Measurements from ENCODE around the gene NTN1. TPM values are rescaled to one million over a fixed set of nuclear protein-coding genes. Genes with fewer than 3 reads are reported as not detected.

Gene NTN1
- total RNA-seq, 4 donors from 2014 or later, result 9.8 to 33.6 (median 17.6) TPM

DNA sequence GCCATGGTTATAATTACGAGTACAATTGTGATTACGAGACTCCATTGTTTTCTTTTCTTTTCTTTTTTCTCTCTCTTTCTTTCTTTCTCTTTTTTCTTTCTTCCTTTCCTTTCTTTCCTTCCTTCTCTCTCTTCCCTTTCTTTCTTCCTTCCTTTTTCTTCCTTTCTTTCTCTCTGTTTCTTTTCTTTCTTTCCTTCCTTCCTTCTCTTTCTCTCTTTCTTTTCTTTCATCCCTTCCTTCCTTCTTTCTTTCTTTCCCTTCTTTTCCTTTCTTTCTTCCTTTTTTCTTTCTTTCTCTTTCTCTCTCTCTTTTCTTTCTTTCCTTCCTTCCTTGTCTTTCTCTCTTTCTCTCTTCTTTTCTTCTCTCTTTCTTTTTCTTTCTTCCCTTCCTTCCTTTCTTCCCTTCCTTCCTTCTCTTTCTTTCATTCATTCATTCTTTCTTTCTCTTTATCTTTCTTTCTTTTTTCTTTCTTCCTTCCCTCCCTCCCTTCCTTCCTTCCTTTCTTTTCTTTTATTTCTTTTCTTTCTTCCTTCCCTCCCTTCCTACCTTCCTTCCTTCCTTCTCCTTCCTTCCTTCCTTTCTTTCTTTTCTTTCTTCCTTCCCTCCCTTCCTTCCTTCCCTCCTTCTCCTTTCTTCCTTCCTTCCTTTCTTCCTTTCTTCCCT, 14.1 kb upstream of the NTN1 start:
- no peak overlapping the region for H3K4me3 ChIP-seq
- no peak for DNase-seq
- TF ChIP-seq POLR2A (IDR thresholded peaks at IDR 0.05), result no peak
- TF ChIP-seq, protein P1, sequence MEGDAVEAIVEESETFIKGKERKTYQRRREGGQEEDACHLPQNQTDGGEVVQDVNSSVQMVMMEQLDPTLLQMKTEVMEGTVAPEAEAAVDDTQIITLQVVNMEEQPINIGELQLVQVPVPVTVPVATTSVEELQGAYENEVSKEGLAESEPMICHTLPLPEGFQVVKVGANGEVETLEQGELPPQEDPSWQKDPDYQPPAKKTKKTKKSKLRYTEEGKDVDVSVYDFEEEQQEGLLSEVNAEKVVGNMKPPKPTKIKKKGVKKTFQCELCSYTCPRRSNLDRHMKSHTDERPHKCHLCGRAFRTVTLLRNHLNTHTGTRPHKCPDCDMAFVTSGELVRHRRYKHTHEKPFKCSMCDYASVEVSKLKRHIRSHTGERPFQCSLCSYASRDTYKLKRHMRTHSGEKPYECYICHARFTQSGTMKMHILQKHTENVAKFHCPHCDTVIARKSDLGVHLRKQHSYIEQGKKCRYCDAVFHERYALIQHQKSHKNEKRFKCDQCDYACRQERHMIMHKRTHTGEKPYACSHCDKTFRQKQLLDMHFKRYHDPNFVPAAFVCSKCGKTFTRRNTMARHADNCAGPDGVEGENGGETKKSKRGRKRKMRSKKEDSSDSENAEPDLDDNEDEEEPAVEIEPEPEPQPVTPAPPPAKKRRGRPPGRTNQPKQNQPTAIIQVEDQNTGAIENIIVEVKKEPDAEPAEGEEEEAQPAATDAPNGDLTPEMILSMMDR (IDR thresholded peaks at IDR 0.05), result no peak
- intact Hi-C loops (cut with DNase I), result no loop called here
- peaks cover 0 to 71% (median 11%) of the 10 kb centered on the region in 4 donors for H3K27me3 ChIP-seq
- H3K27ac ChIP-seq, result no peak overlapping the region
- WGBS, 2 donors, result 92 to 97% methylated on average over 2 of the region's 2 CpGs
- no peaks in the 10 kb centered on the region for H3K9me3 ChIP-seq
- H3K4me1 ChIP-seq, result peaks cover 6 to 25% (median 16%) of the 10 kb centered on the region in 3 donors
- no peaks in the 10 kb centered on the region for H3K36me3 ChIP-seq

DNA sequence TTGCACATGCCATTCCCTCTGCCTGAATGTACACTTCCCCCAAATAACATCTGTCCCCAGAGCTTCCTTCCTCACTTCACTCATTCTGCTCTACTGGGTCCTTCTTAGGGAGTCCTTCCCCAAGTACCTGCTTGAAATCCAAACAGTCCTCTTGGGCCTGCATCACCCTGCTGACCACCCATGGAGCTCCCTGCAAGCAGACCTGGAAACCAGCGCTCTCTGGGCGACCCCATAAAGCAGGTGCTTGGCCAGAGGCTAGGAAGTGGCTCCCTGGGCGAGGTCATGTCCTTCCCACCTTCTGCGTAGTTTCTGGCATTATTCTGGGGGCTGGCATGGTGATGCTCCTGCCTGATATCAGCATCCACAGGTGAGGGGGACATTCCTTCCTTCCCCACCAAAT, 12.2 kb upstream of the NTN1 start:
- H3K27ac ChIP-seq, result no peak overlapping the region
- no peak overlapping the region for H3K4me3 ChIP-seq
- intact Hi-C loops (cut with DNase I), result no loop called here
- no peak for DNase-seq
- whole genome bisulfite sequencing, 2 donors, result 93% methylated on average over 4 of the region's 4 CpGs; no CpG with 5 or more reads in 1 of the 2 donors
- peaks cover 0 to 5% (median under 1%) of the 10 kb centered on the region in 3 donors for H3K4me1 ChIP-seq
- TF ChIP-seq POLR2A (IDR thresholded peaks at IDR 0.05), result no peak
- TF ChIP-seq, protein P1 (IDR thresholded peaks at IDR 0.05), result no peak
- H3K9me3 ChIP-seq, result no peaks in the 10 kb centered on the region
- H3K27me3 ChIP-seq, result peaks cover 0 to 52% (median 6%) of the 10 kb centered on the region in 4 donors
- H3K36me3 ChIP-seq, result no peaks in the 10 kb centered on the region

GRCh38 chr17:9009737-9010136, 11.6 kb upstream of the NTN1 start:
- intact Hi-C loops (cut with DNase I), result no loop called here
- TF ChIP-seq, protein P1 (IDR thresholded peaks at IDR 0.05), result no peak
- no peak for TF ChIP-seq POLR2A (IDR thresholded peaks at IDR 0.05)
- Histone ChIP-seq H3K27ac (no peak overlapping the region), H3K27me3 (peaks cover 0 to 46% (median under 1%) of the 10 kb centered on the region in 4 donors), H3K4me1 (no peaks in the 10 kb centered on the region), H3K9me3 (no peaks in the 10 kb centered on the region), H3K36me3 (no peaks in the 10 kb centered on the region), H3K4me3 (no peak overlapping the region)
- 46% methylated on average over 6 of the region's 6 CpGs for WGBS, 2 donors
- no peak for DNase-seq

- WGBS, 2 donors, result 81 to 86% methylated on average over 7 of the region's 7 CpGs
- TF ChIP-seq, protein P1 (IDR thresholded peaks at IDR 0.05), result no peak
- no peak for TF ChIP-seq POLR2A (IDR thresholded peaks at IDR 0.05)
- intact Hi-C loops (cut with DNase I), result no loop called here
Measured at GRCh38 chr17:9011001-9011400, 10.3 kb upstream of the NTN1 start.

GRCh38 chr17:9016941-9017552, 4.3 kb upstream of the NTN1 start:
- DNase-seq, result no peak
- Histone ChIP-seq H3K36me3 (no peaks in the 10 kb centered on the region), H3K4me1 (peaks cover 5 to 21% (median 6%) of the 10 kb centered on the region in 3 donors), H3K9me3 (no peaks in the 10 kb centered on the region), H3K4me3 (no peak overlapping the region), H3K27me3 (peaks cover 0 to 34% (median 0%) of the 10 kb centered on the region in 4 donors), H3K27ac (no peak overlapping the region)
- 66 to 67% methylated on average over 3 of the region's 3 CpGs for WGBS, 2 donors
- intact Hi-C loops (cut with DNase I), result no loop called here
- TF ChIP-seq, protein P1 (IDR thresholded peaks at IDR 0.05), result no peak
- no peak for TF ChIP-seq POLR2A (IDR thresholded peaks at IDR 0.05)

More at GRCh38 chr17:9011001-9011400, 10.3 kb upstream of the NTN1 start:
- DNase-seq, result no peak
- Histone ChIP-seq H3K4me3 (no peak overlapping the region), H3K4me1 (no peaks in the 10 kb centered on the region), H3K9me3 (no peaks in the 10 kb centered on the region), H3K27ac (no peak overlapping the region), H3K27me3 (peaks cover 0 to 37% (median 0%) of the 10 kb centered on the region in 4 donors), H3K36me3 (no peaks in the 10 kb centered on the region)
